MG63 (cell line): Measurements from ENCODE around the gene RNF34. TPM values are rescaled to one million over a fixed set of nuclear protein-coding genes. Genes with fewer than 3 reads are reported as not detected.

Source experiments
- DNase-seq: peaks from one replicate; pipeline ENCODE4 v3.0.0-alpha.2; 2020
- H3K27me3 ChIP-seq: fragments of 250-450 bp; sonication (Bioruptor Pico); 2 replicates; pipeline ENCODE4 v1.5.1; 2020; ENCODE audit warnings: mild to moderate bottlenecking, moderate library complexity
- H3K36me3 ChIP-seq: fragments of 250-450 bp; sonication (Bioruptor Pico); 2 replicates; pipeline ENCODE4 v1.5.1; 2020; ENCODE audit warnings: mild to moderate bottlenecking, moderate library complexity
- H3K4me3 ChIP-seq: fragments of 250-450 bp; sonication (Bioruptor Pico); 2 replicates; pipeline ENCODE4 v1.5.1; 2020; ENCODE audit warnings: mild to moderate bottlenecking, moderate library complexity
- H3K9me3 ChIP-seq: fragments of 250-450 bp; sonication (Bioruptor Pico); 2 replicates; pipeline ENCODE4 v1.5.1; 2020; ENCODE audit warnings: mild to moderate bottlenecking, moderate library complexity
- total RNA-seq: library from RNA; depleted of rRNA; stranded (reverse); fragments of >200 nt; shearing (Covaris generic); gene quantifications from 2 replicates; pipeline ENCODE4 v1.2.3, GENCODE V29; 2014; ENCODE audit warnings: low replicate concordance

Gene RNF34
- total RNA-seq, 1 experiment from 2014 or later, result 27.7 TPM

DNA sequence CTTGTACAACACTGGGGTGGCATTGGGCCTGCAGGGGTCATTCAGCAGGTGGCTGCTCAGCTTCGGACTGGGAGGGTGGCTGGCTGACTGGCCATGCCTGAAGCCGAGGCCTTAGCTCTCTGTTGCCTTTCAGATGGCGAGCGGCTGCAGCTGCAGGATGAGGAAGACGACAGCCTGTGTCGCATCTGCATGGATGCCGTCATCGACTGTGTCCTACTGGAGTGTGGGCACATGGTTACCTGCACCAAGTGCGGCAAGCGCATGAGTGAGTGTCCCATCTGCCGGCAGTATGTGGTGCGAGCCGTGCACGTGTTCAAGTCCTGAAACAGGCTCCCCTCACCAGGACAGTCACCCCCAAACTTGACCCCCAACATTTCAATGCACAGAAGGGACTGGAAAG, 23.3 kb downstream of the RNF34 start:
- DNase-seq, result no peak
- Histone ChIP-seq H3K27me3 (no peaks in the 10 kb centered on the region), H3K9me3 (no peaks in the 10 kb centered on the region), H3K36me3 (peaks cover 83% of the 10 kb centered on the region), H3K4me3 (no peak overlapping the region)

DNA sequence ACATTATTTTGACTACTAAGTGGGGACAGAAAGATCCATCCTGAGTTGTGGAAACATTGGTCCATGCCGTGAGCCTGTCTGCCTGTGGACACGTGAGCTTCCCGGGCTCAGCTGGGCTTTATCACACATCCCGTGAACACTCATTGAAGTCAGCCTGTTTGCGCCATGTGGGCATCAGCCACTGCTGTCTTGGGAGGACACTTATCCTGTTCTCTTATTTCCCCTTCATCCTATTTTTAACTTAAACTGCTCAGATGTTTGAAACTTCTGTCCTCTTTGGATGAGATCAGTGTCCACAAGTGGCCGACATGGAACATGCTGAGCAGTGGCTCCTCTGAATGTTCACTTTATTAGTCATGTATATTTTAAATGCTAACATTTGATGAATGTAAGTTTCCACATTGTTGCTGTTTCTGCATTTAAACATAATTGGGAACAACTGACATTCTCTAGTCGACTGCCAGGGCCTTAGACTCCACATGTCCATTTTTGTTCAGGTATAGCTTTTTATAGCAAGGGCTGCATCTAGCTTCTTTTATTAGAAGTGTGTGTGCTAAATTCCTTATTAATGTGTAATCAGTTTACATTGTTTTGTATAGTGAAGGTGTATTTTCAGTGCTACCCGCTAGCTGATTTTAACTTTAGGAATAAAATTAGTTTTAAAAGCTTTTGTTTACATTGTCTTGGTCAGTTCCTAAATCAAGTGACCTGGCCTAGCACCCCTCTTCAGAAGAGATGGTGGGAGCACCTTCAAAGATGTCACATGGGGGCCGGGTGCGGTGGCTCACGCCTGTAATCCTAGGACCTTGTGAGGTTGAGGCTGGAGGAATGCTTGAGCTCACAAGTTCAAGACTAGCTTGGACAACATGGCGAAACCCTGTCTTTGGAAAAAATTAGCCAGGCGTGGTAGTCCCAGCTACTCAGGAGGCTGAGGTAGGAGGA, 24.0 kb downstream of the RNF34 start:
- DNase-seq, result no peak
- Histone ChIP-seq H3K36me3 (peaks cover 87% of the 10 kb centered on the region), H3K4me3 (no peak overlapping the region), H3K27me3 (no peaks in the 10 kb centered on the region), H3K9me3 (no peaks in the 10 kb centered on the region)

DNA sequence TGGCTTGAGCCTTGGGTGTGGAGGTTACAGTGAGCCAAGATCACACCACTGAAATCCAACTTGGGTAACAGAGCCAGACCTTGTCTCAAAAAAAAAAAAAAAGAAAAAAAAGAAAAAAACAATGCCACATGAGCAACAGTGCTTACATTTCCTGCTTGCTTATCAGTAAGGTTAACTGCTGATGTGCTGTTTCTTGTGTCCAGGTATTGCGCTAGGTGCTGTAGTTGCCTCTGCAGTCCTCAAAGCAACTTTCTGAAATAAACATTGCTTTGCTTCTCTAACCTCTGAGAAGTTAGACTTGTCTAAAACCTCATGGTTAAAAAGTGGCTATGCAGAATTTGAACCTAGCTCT, 24.7 kb downstream of the RNF34 start:
- Histone ChIP-seq H3K4me3 (no peak overlapping the region), H3K27me3 (no peaks in the 10 kb centered on the region), H3K36me3 (peaks cover 87% of the 10 kb centered on the region), H3K9me3 (no peaks in the 10 kb centered on the region)
- DNase-seq, result no peak

DNA sequence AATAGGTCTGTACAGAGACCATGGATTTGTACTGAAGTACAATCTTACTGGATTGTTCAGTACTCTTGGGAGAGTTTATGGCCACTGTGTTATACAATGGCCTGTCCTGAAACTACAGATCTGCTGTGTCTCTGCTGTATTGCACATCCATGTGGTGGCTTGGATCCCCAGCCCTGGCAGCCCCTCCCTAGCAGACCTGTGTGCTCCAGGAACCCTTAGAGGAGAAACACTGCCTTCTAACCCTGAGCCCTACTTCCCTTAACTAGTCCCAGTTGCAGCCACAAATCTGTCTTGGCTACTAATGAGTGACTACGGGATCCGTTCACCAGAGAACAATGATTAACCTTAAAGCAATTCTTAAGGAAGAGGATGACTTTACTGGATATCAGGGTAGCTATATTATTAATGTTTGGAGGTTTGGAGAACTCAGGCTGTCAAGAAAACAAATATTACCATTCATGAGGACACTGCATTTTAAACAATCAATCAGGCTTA, 27.7 kb downstream of the RNF34 start:
- H3K36me3 ChIP-seq, result peaks cover 82% of the 10 kb centered on the region
- H3K27me3 ChIP-seq, result no peaks in the 10 kb centered on the region
- H3K9me3 ChIP-seq, result no peaks in the 10 kb centered on the region
- no peak for DNase-seq
- no peak overlapping the region for H3K4me3 ChIP-seq

DNA sequence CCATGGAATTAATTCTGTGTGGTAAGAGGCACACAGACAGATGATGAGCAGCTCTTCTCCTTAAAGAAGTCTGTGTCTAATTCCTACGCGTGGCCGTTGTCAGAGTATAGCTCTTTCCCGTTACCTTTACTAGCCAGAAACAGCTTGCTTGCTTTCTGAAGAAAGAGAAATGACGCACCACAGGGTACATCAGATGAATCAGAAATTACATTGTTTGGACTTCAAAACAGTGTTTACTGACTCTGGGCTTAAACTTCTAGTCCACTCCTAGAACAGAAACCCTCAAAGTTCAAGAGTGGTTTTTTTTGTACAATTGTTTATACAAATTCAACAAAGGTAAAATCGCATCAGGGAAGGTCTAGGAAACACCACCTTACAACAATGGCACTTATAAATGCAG, 29.0 kb downstream of the RNF34 start:
- Histone ChIP-seq H3K4me3 (no peak overlapping the region), H3K27me3 (no peaks in the 10 kb centered on the region), H3K9me3 (no peaks in the 10 kb centered on the region), H3K36me3 (peaks cover 82% of the 10 kb centered on the region)
- no peak for DNase-seq

DNA sequence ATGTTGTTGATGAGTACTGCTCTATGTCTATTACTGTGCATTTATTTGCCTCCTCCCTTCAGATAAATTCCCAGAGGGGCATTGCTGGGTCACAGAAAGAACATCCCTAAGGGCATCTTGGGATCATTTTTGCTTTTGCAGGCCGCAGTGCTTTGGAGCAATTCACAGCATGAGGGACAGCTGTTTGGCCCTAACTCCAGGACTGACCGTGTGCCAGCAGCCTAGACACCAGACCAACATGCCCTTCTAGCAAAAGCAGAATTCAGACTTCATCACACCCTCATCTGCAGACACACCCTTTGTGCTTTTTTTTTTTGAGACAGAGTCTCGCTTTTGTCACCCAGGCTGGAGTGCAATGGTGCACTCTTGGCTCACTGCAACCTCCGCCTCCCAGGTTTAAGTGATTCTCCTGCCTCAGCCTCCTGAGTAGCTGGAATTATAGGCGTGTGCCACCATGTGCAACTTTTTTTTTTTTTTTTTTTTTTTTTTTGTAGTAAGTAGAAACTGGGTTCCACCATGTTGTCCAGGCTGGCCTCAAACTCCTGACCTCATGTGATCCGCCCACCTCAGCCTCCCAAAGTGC, 31.0 kb downstream of the RNF34 start:
- no peaks in the 10 kb centered on the region for H3K27me3 ChIP-seq
- H3K9me3 ChIP-seq, result no peaks in the 10 kb centered on the region
- peaks cover 72% of the 10 kb centered on the region for H3K36me3 ChIP-seq

DNA sequence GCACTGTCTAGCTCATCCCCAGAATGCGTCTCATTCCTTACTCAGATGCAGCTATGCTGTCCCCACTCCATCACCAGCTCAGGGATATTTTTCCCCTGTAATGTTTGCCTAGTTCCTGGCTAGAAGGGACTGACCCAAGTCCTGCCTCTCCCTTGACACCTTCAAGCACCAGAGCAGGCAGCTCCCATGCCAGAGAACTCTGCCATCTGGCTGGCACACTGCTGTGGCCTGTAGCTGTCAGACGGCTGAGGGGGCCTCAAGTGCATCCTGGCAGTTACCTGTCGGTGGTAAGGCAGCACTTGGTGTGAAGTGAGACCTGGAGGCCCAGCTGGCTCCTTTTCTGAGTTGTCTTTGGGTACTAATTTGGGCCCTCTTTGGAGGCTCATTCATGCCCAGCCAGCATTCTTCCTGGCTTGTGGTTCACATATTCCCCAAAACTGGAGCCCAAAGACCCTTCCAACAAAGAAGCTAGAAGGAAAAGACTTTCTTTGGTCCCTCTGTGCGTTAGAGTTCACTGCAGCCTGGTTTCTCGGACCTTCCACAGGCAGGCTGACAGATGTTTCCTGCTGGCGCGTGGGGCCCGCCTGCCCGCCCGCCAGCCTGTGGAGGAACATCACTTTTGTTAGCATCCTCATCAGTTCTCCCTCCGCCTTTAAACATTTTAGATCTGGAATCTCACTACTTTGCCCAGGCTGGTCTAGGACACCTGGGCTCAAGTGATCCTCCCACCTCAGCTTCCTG, 33.0 kb downstream of the RNF34 start:
- peaks cover 66% of the 10 kb centered on the region for H3K36me3 ChIP-seq

More for the DNA sequence above, 31.0 kb downstream of the RNF34 start:
- DNase-seq, result no peak
- H3K4me3 ChIP-seq, result no peak overlapping the region

DNA sequence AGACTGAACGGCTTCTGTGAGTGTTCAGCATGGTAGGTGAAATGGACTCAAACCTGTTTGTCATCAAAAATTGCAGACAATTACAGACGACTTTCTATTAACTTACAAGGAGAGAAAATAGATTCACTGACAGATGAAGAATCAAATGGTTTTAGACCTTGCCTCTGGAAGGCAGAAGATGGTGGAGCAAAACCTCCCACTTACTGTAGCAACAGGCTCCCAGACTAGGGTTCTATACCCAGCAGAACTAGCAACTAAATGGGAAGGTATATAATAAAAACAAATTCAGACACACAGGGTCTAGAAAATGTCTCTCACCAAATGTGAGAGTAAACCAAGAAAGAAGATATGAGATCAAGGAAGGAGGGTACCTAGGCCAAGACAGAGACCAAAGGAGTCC, 36.8 kb downstream of the RNF34 start:
- no peaks in the 10 kb centered on the region for H3K9me3 ChIP-seq
- H3K27me3 ChIP-seq, result no peaks in the 10 kb centered on the region
- H3K36me3 ChIP-seq, result peaks cover 53% of the 10 kb centered on the region

More for the DNA sequence above, 33.0 kb downstream of the RNF34 start:
- H3K4me3 ChIP-seq, result no peak overlapping the region
- DNase-seq, result no peak
- H3K27me3 ChIP-seq, result no peaks in the 10 kb centered on the region
- H3K9me3 ChIP-seq, result no peaks in the 10 kb centered on the region

DNA sequence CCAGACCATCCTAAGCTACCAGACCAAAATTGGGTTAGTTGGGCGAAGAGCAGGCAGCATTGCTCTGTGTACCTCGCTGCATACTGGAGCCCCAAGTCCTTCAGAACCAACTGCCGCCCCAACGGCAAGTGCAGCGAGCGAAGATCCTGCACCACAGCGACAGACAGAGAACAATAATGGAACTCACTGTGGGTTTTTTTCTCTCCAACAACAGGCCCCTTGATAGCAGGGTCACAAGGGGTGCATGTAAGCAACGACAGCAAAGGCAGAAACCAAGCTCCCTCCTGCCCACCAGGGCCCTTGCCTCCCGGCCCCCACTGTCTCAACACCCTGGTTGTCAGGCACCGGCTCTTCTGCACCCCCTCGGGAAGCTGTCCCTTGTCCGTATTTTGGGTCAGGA, 39.0 kb downstream of the RNF34 start:
- no peak for DNase-seq
- Histone ChIP-seq H3K9me3 (no peaks in the 10 kb centered on the region), H3K4me3 (no peak overlapping the region), H3K36me3 (peaks cover 46% of the 10 kb centered on the region), H3K27me3 (no peaks in the 10 kb centered on the region)

More for the DNA sequence above, 36.8 kb downstream of the RNF34 start:
- no peak overlapping the region for H3K4me3 ChIP-seq
- no peak for DNase-seq

DNA sequence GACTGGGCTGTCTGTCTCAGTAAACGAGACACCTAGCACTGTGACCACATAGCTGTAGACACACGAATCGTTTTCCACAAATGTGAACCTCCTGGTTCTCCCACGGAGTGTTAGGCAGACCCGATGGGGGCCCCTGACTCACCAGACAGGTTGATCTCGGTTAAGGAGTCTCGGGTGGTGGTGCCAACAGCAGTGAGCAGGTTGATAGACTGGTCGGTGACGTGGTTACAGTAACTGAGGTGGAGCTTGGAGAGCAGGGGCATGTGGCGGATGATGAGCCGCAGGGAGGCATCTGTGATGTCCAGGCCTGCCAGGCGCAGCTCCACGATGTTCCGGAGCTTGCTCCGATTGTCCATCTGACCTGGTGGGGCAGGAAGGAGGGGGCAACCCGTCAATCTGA, 39.8 kb downstream of the RNF34 start:
- no peak for DNase-seq
- Histone ChIP-seq H3K4me3 (no peak overlapping the region), H3K9me3 (no peaks in the 10 kb centered on the region), H3K27me3 (no peaks in the 10 kb centered on the region), H3K36me3 (peaks cover 43% of the 10 kb centered on the region)

DNA sequence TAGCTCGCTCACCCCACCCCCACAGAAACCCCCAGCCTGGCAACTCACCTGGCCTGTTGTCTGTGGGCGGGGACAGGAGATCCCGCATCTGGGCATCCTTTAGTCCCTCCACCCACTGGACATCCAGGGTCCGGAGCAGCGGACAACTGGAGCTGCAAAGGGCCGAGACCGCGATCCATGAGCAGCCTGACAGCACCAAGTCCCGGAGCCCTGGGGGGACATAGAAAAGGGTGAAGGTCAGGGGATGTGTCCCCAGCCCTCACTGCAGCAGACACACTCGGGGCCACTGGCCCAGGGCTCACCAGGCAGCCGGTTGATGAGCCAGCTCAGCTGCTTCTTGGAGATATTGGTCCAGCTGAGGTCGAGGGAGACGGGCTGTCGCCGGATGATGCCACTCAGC, 40.9 kb downstream of the RNF34 start:
- Histone ChIP-seq H3K27me3 (no peaks in the 10 kb centered on the region), H3K36me3 (peaks cover 41% of the 10 kb centered on the region), H3K4me3 (no peak overlapping the region), H3K9me3 (no peaks in the 10 kb centered on the region)
- DNase-seq, result no peak

DNA sequence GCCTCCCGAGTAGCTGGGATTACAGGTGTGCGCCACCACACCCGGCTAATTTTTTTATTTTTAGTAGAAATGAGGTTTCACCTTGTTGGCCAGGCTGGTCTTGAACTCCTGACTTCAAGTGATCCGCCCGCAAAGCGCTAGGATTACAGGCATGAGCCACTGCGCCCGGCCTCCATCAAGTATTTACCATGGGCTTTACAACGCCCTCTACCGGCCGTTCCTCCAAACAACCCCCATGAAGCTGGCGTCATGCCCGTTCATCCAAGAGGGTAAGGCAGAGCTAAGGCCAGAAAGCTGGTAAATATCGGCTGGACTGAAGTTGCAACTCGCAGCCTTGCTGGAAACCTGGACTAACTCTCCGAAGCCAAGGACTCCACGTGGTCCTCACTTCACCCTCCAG, 41.6 kb downstream of the RNF34 start:
- DNase-seq, result no peak
- Histone ChIP-seq H3K27me3 (no peaks in the 10 kb centered on the region), H3K4me3 (no peak overlapping the region), H3K36me3 (peaks cover 33% of the 10 kb centered on the region), H3K9me3 (no peaks in the 10 kb centered on the region)

DNA sequence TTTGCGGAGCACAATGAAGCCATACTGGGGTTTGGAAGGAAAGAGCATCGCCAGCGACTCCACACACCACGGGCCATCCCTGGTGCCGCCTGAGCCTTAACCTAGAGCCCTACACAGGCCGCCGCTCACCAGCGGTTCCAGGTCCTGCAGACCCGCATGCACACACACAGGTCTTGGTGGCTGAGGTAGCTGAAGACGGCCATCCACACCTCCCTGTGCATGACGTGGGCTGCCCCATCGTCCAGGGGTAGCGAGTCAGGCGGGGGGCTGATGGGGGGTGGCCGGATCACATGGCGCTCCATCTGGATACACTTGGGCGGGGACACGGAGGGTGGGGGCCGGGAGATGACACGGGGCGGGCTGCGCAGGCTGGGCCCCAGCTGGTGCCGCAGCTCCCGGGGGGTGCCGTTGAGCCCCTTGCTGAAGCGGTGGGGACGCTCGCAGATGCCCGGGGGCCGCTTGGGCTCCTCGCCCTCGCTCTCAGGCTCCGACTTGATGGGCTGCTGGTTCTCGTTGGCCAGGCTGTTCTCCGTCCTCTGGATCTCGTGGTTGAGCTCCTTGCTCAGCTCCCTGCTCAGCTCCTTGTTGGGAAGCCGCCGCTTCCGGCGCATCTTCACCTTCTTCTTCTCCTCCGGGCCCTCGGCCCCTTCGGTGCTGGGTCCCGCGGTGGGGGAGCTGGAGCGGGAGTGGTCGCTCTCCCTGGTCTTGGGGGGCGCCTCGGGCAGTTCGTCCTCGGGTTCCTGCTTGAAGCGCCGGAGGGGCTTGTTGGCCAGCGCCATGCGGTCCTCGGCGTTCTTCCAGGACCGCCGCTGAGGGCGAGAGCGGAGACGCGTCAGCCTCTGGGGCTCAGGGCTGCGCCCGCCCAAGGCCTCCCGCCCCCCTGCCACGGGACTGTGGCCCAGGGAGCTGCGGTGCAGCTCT, 42.4 kb downstream of the RNF34 start:
- no peaks in the 10 kb centered on the region for H3K9me3 ChIP-seq
- H3K36me3 ChIP-seq, result peaks cover 28% of the 10 kb centered on the region
- no peaks in the 10 kb centered on the region for H3K27me3 ChIP-seq
- no peak overlapping the region for H3K4me3 ChIP-seq
- DNase-seq, result no peak

DNA sequence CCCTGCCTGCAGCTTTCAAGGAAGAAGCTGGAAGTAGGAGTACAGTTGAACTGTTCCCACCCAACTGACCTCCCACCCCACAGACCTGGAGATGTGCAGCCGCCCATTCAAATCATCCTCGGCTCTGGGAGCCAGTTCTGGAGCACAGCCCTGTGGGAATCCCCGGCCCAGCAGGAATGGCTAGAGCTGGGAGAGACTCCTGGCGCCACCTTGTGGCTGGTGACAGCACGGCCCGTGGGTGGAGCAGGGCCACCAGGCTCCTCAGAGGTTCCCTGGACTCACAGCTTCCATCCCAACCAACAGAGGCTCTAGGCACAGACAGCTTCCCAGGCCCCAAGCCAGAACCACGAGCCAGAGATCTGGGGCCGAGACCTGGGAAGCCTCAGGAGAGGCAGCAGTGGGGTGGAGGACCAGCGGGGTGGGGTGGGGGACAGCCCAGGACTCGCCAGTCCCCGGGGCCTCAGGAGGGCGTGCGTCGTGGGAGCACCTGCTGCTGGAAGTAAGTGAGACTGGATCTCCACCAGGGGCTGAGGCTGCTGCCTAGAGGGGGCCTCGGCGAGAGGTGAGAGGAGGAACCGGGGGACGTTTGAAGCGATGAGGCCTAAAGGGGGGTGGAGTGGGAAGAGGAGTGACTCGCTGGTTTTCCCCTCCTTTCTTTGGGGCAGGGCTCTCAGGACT, 43.4 kb downstream of the RNF34 start:
- no peaks in the 10 kb centered on the region for H3K27me3 ChIP-seq
- no peak overlapping the region for H3K4me3 ChIP-seq
- H3K9me3 ChIP-seq, result no peaks in the 10 kb centered on the region
- H3K36me3 ChIP-seq, result peaks cover 28% of the 10 kb centered on the region
- peak; percentile 75 for DNase-seq

DNA sequence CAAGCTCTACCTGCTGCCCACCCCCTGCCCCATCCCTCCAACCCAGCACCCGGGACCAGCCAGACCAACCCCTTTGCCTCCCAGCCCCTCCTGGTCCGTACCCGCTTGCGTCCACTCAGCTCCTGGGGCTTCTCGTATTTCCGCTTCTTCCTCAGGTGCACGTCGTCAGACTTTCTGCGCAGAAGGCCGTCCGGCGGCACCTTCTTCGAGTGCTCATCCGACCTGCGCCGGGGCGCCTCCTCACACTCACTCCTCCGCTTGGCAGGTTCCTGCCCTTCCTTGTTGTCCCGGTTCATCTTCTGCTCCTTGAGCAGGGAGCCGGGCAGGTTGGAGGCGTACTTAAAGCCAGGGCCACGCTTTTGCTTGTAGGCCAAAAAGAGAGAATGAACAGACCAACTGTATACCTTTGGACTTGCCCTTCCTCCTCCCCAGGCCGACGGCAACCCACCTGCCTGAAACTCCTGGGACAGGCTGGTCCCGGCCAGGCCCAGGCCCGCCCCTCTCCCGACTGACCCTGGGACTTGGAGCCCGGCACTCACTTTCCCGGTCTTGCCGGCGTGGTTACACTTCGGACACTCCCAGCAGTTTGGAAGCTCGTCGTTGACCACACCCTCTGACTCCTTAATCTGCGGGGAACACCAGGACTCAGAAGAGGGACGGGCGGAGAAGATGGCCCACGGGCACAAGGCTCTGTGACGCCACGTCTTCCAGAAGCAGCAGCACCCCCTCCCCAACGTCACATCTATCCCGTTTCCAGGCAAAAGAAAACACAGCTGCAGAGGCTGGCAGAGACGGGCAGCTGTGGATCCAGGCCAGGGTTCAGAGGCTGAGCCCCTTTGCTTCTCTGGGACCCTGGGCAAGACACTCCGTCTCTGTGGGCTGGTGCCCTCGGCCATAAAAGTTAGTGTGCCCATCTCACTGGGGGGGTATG, 44.3 kb downstream of the RNF34 start:
- no peaks in the 10 kb centered on the region for H3K27me3 ChIP-seq
- H3K36me3 ChIP-seq, result peaks cover 31% of the 10 kb centered on the region
- no peak overlapping the region for H3K4me3 ChIP-seq
- no peak for DNase-seq
- H3K9me3 ChIP-seq, result no peaks in the 10 kb centered on the region
